ENCODE results near the gene ANKRD1. TPM values are rescaled to one million over a fixed set of nuclear protein-coding genes. Genes with fewer than 3 reads are reported as not detected.

Gene ANKRD1
- total and polyA plus RNA-seq, 12 donors, result 1,390 to 8,287 (median 4,440) TPM

- Histone ChIP-seq H3K27ac (peak overlapping the region; percentile 51 to 94 (median 83)), H3K9me3 (no peaks in the 10 kb centered on the region), H3K4me1 (peaks cover 10 to 41% (median 29%) of the 10 kb centered on the region in 9 donors), H3K36me3 (no peaks in the 10 kb centered on the region), H3K4me3 (no peak overlapping the region), H3K27me3 (no peaks in the 10 kb centered on the region)
- DNase-seq (no peak), ATAC-seq (no peak)
- 73 to 75% methylated on average over 5 of the region's 5 CpGs for WGBS, 2 donors
- TF ChIP-seq CTCF (IDR thresholded peaks at IDR 0.05), result no peak
- intact Hi-C loops (cut with DNase I), result no loop called here
These were observed 8.3 kb upstream of the ANKRD1 start for GRCh38 chr10:90929179-90929578.

GRCh38 chr10:90927293-90927692, 6.4 kb upstream of the ANKRD1 start:
- DNase-seq, result no peak
- H3K27ac ChIP-seq, result peak overlapping the region in 1 of 10 donors; percentile 21
- WGBS, 2 donors, result 83 to 88% methylated on average over 2 of the region's 2 CpGs
- no peaks in the 10 kb centered on the region for H3K27me3 ChIP-seq
- no peaks in the 10 kb centered on the region for H3K36me3 ChIP-seq
- TF ChIP-seq CTCF (IDR thresholded peaks at IDR 0.05), result no peak
- no peaks in the 10 kb centered on the region for H3K9me3 ChIP-seq
- intact Hi-C loops (cut with DNase I), result no loop called here
- ATAC-seq, result no peak
- peaks cover 10 to 45% (median 29%) of the 10 kb centered on the region in 9 donors for H3K4me1 ChIP-seq
- H3K4me3 ChIP-seq, result no peak overlapping the region

- WGBS, 2 donors, result 94 to 97% methylated on average over 5 of the region's 5 CpGs
- Histone ChIP-seq H3K36me3 (no peaks in the 10 kb centered on the region), H3K9me3 (no peaks in the 10 kb centered on the region), H3K27me3 (no peaks in the 10 kb centered on the region), H3K4me1 (peaks cover 6 to 29% (median 14%) of the 10 kb centered on the region in 9 donors), H3K4me3 (no peak overlapping the region), H3K27ac (peak overlapping the region in 2 of 10 donors; percentile 34 to 45)
- ATAC-seq, result no peak
- DNase-seq, result no peak
- TF ChIP-seq CTCF (IDR thresholded peaks at IDR 0.05), result no peak
- intact Hi-C loops (cut with DNase I), result no loop called here
These were observed 4.5 kb upstream of the ANKRD1 start for GRCh38 chr10:90925079-90926029.

GRCh38 chr10:90924552-90924951, 3.7 kb upstream of the ANKRD1 start:
- DNase-seq (no peak), ATAC-seq (no peak)
- no peak overlapping the region for H3K4me3 ChIP-seq
- no peaks in the 10 kb centered on the region for H3K9me3 ChIP-seq
- 73 to 89% methylated on average over 3 of the region's 3 CpGs for WGBS, 2 donors
- peaks cover 0 to 21% (median 6%) of the 10 kb centered on the region in 9 donors for H3K4me1 ChIP-seq
- TF ChIP-seq CTCF (IDR thresholded peaks at IDR 0.05), result no peak
- peak overlapping the region in 2 of 10 donors; percentile 34 to 45 for H3K27ac ChIP-seq
- H3K27me3 ChIP-seq, result no peaks in the 10 kb centered on the region
- no peaks in the 10 kb centered on the region for H3K36me3 ChIP-seq
- intact Hi-C loops (cut with DNase I), result loop anchor here in 5 of 10 donors (5.0 kb wide), 4 partner anchors 38 to 323 kb away; no protein-coding TSS in a partner anchor
